ENCODE results near the gene YBX2.

Gene YBX2

DNA sequence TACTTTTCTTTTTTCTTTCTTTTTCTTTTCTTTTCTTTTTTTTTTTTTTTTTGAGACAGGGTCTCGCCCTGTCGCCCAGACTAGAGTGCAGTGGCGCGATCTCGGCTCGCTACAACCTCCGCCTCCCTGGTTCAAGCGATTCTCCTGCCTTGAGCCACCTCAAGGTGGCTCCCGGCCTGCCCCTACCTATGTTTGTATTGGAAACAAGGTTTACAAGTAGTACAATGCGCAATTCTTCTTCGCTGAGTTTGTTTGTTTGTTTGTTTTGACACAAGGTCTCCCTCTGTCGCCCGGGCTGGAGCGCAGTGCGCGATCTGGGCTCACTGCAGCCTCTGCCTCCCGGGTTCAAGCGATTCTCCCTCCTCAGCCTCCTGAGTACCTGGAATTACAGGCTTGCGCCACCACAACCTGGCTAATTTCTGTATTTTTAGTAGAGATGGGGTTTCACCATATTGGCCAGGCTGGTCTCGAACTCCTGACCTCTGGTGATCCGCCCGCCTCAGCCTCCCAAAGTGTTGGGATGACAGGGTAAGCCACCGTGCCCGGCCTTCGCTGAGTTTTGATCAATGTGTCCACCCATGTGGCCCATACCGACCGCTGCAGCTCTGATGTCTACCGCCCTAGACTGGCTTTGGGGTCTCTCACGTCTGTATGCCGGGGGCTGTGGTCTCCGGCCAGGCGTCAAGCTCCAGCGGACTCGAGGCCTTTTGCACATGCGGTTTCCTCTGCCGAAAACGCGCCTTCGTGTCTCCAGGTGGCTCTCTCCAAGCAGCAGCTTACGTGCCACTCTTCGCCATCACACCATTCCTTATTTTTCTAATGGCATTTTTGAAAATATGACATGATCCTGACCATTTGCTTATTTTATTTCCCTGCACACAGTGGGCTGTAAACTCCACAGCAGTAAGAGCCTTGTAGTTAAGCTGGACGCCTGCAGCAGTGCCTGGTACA, 1.1 kb upstream of the YBX2 start:
- DNase-seq = no peak

DNA sequence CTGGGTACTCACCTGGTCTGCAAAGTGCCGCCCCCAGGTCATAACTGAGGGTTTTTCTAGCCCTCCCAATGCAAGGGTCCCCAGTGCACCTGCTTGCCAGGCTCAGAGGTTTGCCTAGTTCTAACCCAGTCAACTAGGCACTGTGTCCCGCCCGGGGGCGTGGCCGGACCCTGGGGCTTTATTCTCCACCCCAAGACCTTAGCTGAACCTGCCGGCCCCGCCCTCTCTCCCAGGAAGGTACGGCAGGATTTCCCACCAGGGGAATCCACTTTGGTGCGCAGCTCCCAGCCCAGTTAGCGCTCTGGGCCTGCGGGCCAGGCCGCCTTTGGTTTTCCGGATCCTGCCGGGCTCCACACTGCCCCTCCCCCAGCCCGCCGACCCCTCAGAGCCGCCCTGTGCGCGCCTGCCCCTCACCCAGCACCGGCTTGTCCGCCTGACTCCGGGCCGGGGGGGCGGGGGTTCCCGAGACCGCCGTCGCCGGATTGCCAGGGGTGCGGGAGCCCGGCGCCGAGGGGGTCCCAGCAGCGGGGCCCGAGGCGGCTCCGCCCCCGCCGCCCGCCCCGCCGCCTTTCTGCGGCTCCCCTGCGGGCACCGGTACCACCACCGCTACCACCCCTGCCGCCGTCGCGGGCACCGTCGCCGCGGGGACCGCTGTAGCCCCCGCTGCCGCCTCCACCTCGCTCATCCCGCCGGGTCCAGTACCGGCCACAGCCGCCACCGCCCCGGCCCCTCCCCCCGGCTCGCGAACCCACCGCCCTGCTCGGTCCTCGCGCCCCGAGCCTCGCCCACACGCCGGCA, 424 bp downstream of the YBX2 start:
- peak; percentile 77 for DNase-seq

DNA sequence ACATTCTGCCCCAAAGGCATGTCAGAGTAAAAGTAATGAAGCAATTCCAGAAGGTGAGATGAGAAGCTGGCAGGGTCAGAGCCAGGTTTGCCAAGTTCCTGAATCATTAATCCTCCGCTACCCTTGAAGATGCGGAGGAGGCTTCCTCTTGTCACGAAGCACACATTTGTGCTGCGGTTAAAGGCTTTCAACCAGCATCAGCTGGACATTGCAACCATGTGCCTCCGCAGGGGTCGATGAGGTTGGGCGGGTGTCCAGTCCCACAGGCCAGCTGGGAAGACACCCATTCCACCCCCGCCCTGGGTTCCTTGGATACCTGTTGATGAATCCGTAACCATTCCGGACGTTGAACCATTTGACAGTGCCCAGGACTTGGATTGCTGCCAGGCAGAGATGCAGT, 1.3 kb downstream of the YBX2 start:
- DNase-seq = no peak

GRCh38 chr17:7292729-7293128, 1.7 kb downstream of the YBX2 start:
- no peak for DNase-seq

GRCh38 chr17:7292194-7292593, 2.2 kb downstream of the YBX2 start:
- DNase-seq = no peak

DNA sequence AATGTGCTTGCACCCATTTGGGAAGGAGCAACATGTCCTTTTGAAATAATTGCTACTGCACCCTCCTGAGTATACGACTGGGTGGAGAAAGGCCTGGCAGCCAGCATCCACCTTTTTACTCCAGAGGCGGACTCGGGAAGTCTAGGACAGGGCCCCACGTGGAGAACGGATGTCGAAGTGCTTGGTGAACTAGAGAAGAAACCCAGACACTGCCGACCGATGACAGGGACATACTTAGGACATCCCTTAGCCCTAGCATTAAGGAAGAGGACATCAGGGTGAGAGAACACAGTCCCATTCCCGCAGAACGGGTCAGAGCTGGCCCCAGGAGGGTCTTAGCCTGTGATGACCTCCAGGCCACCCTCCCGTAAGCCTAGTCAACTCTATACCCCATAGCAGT, 3.8 kb downstream of the YBX2 start:
- no peak for DNase-seq

DNA sequence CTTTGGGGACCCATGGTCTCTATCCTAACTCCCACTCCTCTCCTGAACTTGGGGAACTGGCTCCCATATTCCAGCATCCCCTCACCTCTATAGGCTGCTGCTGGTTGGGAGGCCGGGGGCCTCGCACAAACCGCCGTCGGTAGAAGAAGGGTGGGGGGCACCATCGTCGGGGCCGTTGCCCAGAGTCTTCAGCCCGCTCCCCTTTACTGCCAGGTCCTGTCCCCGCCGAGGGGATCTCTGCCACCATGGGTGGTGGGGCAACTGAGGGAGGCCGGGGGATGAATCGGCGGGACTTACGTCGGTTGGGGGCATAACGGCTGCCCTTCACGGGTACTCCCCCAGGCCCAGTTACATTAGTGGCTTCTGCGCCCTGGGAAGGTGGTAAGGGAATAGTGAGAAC, 4.3 kb downstream of the YBX2 start:
- DNase-seq = no peak

DNA sequence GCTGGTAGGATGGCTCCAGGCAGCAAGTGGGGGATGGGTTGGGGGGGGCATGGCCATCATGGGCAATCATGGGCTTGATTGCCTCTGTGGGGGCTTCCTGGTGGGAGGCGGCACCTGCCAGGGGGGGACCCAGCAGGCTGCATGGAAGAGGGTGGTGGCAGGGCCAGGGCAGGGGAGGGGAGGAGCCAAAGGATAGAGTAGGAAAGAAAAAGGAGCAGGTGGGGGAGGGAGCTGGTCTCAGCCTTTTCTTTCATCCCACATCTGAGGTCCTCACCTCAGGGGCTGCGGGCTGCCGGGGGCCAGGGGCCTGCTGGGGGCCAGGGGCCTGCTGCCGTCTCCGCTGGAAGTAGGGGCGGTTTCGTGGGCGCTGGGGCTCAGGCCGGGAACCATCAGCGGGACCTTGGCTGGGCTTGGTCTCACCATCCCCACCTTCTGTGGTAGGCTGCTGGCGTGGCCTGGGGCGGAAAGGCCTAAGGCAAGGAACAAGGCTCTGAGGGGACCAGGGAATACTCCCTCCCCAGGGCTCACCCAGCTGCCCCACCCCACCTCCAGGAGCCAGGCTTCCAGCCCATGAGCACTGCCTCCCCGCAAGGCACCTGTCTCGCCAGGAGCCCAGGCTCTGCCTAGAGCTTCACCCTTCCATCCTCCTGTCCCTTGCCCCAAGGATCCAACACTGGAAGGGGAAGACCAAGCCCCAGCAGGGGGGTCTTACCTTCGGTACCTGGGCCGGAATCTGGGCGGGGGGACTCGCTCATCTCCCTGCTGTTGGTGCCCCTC, 5.0 kb downstream of the YBX2 start:
- no peak for DNase-seq

- DNase-seq = no peak
Measured at GRCh38 chr17:7285679-7286078, 8.8 kb downstream of the YBX2 start.

DNA sequence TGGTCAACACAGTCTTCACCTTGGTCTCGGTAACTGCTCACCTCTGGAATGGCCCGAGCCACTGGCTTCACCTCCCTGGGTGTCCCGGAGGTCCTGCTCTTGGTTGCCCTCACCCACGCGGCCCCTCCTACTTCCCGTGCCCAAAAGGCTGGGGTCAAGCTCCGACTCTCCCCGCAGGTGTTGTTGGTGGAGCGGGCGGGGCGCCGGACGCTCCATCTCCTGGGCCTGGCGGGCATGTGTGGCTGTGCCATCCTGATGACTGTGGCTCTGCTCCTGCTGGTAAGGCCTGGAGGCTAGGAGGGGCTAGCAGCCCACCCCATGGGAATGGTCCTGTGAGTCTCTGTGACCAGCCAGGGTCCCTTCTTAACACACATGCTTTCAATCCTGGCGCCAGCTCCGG, 9.5 kb downstream of the YBX2 start:
- DNase-seq = no peak

- DNase-seq = no peak
Measured at GRCh38 chr17:7283471-7284216, 10.8 kb downstream of the YBX2 start.

DNA sequence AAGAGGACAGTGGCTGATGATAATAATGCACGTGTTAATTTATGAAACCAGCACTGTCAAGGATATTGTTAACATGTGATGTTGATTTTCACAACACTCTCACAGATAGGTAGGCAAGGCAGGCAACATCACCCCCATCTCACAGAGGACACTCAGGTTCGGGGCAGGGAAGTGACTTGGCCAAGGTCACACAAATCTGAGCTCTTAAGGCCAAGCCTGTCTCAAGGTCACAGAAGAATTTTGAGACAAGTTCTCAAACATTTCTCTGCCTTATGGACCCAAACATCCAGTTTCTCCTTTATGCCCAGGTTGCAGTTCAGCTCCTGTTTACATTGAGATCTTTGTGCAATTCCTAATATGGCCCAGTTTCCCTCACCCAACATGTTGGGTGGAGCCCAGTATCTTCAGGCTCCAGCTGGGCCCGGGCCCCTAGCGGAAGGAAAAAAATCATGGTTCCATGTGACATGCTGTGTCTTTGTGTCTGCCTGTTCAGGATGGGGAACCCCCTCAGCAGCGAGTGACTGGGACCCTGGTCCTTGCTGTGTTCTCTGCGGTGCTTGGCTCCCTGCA, 11.6 kb downstream of the YBX2 start:
- DNase-seq = no peak

DNA sequence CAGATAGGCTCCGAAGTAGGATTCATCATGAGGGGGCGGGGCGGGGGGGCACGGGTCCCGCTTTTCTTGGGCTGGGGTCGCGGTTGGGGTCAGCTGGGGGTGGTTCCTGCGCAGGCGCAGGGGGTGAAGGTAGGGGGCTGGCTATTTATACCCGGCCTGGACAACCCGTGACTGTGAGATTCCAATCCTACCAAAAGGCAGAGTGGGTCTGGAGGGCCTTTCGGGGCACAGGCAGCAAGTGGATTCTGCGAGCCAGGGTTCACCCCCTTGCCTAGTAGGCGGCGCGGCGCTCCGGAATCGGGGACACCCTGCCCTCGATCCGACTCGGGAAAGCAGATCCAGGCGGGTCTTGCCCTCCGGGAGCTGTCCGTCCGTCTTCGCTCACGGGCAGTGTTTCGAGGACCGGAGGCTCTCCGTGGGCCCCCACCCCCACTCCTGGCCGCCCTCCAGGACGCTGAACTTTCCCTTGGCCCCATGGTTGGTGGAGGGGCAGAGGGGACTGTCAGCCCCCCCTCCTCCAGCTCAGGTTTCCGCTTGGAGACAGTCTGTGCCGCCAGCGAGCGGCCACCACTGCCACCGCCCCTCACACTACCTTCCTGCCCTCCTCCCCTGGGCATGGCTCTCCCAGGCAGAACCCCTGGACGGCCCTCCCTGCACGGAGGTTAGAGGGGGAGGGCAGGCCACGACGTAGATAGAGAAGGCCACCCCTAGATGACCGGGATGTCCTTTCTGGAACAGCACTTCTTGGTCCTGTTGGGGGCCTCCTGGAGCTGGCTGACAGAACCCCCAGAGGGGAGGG, 12.3 kb downstream of the YBX2 start:
- DNase-seq = no peak

DNA sequence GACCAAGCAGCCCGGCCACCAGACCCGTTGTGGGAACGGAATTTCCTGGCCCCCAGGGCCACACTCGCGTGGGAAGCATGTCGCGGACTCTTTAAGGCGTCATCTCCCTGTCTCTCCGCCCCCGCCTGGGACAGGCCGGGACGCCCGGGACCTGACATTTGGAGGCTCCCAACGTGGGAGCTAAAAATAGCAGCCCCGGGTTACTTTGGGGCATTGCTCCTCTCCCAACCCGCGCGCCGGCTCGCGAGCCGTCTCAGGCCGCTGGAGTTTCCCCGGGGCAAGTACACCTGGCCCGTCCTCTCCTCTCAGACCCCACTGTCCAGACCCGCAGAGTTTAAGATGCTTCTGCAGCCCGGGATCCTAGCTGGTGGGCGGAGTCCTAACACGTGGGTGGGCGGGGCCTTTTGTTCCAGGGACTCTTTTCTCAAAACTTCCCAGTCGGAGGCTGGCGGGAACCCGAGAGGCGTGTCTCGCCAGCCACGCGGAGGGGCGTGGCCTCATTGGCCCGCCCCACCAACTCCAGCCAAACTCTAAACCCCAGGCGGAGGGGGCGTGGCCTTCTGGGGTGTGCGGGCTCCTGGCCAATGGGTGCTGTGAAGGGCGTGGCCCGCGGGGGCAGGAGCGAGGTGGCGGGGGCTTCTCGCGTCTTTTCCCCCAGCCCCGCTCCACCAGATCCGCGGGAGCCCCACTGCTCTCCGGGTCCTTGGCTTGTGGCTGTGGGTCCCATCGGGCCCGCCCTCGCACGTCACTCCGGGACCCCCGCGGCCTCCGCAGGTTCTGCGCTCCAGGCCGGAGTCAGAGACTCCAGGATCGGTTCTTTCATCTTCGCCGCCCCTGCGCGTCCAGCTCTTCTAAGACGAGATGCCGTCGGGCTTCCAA, 13.1 kb downstream of the YBX2 start, which contains the start of gene SLC2A4:
SLC2A4 (plus strand) TSS at position 645 of the 879 bp plus-strand sequence; CDS start at position 862, 217 bp downstream.
- peak; percentile 93 for DNase-seq

DNA sequence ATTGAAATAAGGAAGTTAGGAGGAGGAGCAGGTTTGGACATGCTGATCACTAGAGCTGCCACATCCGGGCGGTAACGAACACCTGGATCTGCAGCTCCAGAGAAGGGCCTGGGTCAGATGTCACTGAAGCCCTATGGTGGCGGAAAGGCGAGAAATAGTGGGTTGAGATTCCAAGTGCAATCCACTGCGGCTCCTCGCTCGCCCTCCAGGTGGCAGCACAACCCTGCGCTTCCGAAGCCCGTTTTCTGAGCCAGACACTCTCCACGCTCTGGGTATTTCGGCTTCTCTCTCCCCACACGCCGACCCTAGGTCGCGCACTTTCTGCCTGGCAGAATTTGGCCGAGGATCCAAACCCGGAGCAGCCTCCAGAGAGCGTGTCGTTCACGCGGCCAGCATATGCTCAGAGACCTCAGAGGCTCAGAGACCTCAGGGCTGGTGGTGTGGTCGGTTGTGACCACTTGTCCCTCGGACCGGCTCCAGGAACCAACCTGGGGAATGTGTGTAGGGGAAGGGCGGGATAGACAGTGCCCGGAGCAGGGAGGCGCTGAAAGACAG, 13.8 kb downstream of the YBX2 start:
- peak; percentile 82 for DNase-seq

DNA sequence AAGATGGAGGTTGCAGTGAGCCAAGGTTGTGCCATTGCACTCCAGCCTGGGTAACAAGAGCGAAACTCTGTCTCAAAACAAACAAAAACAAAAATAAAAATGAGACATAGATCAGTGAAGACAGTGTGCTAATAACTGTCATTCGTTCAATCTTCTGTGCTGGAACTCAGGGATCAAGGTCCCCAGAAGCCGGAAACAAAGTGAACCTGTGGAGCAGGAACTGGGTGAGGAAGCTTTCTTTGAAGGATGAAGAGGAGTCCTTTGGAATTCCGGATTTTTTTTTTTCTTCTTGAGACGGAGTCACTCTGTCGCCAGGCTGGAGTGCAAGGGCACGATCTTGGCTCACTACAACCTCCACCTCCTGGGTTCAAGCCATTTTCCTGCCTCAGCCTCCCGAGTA, 15.0 kb downstream of the YBX2 start:
- DNase-seq = no peak

DNA sequence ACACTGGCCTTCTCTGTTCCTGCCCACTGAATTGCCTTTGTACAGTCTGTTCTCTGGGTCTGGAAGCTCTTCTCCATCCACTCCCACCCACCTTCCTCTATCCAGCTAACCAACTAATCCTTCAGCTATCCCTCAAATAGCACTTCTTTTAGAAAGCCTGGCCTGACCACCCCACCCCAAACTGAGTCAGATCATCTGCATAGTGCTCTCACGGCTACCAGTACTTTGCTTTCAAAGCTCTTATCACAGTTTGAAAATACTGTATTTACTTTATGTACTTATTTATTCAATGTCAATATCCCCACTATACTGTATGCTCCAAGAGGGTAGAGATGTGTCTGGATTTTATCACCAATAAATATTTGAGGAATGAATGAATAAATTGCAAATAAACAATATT, 27.7 kb downstream of the YBX2 start:
- no peak for DNase-seq

DNA sequence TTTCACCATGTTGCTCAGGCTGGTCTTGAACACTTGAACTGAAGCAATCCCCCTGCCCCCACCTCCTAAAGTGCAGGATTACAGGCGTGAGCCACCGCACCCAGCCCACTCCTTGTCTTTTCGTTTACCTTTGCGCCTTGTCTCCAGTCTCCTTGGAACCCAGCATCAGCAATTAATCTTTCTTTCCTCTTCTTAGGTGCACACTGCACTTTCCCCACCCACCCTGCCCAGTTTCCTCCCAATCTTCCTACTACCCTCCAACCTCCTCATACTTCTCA, 30.7 kb downstream of the YBX2 start:
- DNase-seq = no peak

DNA sequence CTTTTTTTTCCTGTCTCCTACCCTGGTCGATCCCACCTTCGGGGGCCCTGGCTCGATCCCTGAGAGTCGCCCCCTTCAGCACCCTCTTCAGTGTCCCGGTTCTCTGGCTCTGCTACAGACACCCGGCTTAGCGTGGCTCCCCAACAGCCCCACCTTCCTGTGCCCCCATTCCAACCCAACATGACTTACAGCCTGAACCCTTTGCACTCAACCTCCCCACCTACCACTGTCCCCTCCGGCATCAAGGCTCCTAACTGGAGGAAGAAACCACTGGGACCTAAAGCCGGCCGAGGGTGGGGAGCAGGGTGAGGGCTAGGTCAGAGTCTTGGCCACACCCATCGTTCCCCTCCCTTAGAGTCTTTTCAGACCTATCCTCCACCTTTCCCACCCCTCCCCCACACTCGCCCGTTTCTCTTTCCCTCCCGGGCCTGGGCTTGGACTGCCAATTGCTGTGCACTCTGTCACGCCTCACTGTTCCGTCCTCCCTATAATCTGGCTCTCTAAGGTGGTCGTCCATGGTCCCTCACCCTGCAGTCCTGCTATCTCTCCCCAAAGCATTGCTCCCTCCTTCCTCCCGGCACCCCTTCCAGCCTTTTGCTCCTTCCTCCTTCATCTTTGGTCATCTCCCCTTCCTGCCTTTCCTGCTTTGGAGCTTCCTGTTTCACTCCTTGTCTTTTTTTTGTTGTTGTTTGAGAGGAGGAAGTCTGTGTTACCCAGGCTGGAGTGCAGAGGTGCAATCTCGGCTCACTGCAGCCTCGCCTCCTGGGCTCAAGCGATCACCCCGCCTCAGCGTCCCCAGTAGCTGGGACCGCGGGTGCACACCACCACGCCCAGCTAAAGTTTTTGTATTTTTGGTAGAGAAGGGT, 31.3 kb downstream of the YBX2 start:
- peak; percentile 69 for DNase-seq

Measured in NCI-H510A (cell line).